Endothelial cell of umbilical vein (primary cell): ENCODE data around the gene TEKT5. TPM values are rescaled to one million over a fixed set of nuclear protein-coding genes. Genes with fewer than 3 reads are reported as not detected.

ENCODE experiments used
- BruUV-seq: library from RNA; stranded (reverse); fragments of 400-500 nt; replicated peaks from 2 replicates; lab custom pipeline; 2021; lab: Mats Ljungman, UMichigan
- CTCF ChIA-PET: fragments of 300-600, 350-600 bp; sonication (Branson Sonifier 250); formaldehyde crosslinking; loops from one replicate; lab custom pipeline; 2021; ENCODE audit warnings: antibody characterized with exemption, inconsistent platforms; lab: Charles Lee
- POLR2A ChIA-PET: fragments of 300-600, 350-600 bp; sonication (Branson Sonifier 250); formaldehyde crosslinking; loops from one replicate; lab custom pipeline; 2021; ENCODE audit warnings: antibody characterized with exemption, inconsistent platforms; lab: Charles Lee
- DNase-seq: peaks from one replicate; pipeline ENCODE4 v3.0.0-alpha.2; 2011; ENCODE audit warnings: low read depth, low spot score
- FAIRE-seq: peaks from 2 replicates; lab custom pipeline; 2011; peaks lifted over from hg19 to GRCh38; lab: Jason Lieb, UNC
- H2AFZ ChIP-seq: 2 replicates; pipeline ENCODE4 v1.6.0; 2012; ENCODE audit warnings: low read depth, low read length, control low read depth, inconsistent platforms
- H3K27ac ChIP-seq: 2 replicates; pipeline ENCODE4 v1.5.1; 2011; ENCODE audit warnings: low read depth, mild to moderate bottlenecking, control low read depth, low read length, moderate library complexity; ENCODE audit not compliant: insufficient read depth
- H3K27me3 ChIP-seq, 2 experiments: 2 replicates each; pipeline versions ENCODE4 v1.6.0 to v1.6.1; 2011; ENCODE audit warnings: low read length in 2 of 2, mixed read lengths in 1 of 2; ENCODE audit not compliant: control insufficient read depth in 2 of 2, insufficient read depth in 2 of 2
- H3K36me3 ChIP-seq, 2 experiments: 2 replicates in 1 of 2; 3 replicates in 1 of 2; pipeline ENCODE4 v1.5.1; 2011; ENCODE audit warnings: low read length in 2 of 2, mild to moderate bottlenecking in 1 of 2, moderate library complexity in 1 of 2; ENCODE audit not compliant: control insufficient read depth in 2 of 2, insufficient read depth in 2 of 2; ENCODE audit errors: extremely low read depth in 1 of 2
- H3K4me1 ChIP-seq: 3 replicates; pipeline ENCODE4 v1.5.1; 2011; ENCODE audit warnings: mild to moderate bottlenecking, low read length; ENCODE audit not compliant: control insufficient read depth, insufficient read depth; ENCODE audit errors: extremely low read depth
- H3K4me2 ChIP-seq: 2 replicates; pipeline ENCODE4 v1.6.1; 2011; ENCODE audit warnings: low read length, control low read depth, mixed read lengths; ENCODE audit not compliant: insufficient read depth
- H3K4me3 ChIP-seq, 3 experiments: fragments of 200-600 bp in 1 of 3; sonication (generic), shearing (Covaris generic) in 1 of 3; replicated peaks in 1 of 3; 2 replicates each; pipeline ENCODE4 v1.5.1; 2011 to 2016; ENCODE audit warnings: control low read depth in 3 of 3, low read length in 3 of 3, mild to moderate bottlenecking in 2 of 3, inconsistent platforms in 1 of 3, low read depth in 1 of 3, moderate library complexity in 1 of 3; ENCODE audit not compliant: insufficient read depth in 1 of 3
- H3K79me2 ChIP-seq: 2 replicates; pipeline ENCODE4 v1.6.0; 2012; ENCODE audit warnings: low read length, inconsistent platforms; ENCODE audit not compliant: control insufficient read depth, insufficient read depth
- H3K9ac ChIP-seq: replicated peaks from 2 replicates; pipeline ENCODE3; 2011; ENCODE audit warnings: low read length, control low read depth; ENCODE audit not compliant: insufficient read depth; ENCODE audit errors: extremely low read depth
- H3K9me1 ChIP-seq: replicated peaks from 3 replicates; pipeline ENCODE4 v1.6.0; 2011; ENCODE audit warnings: mild to moderate bottlenecking, low read length; ENCODE audit not compliant: control insufficient read depth, insufficient read depth; ENCODE audit errors: extremely low read depth
- H3K9me3 ChIP-seq: replicated peaks from 2 replicates; pipeline ENCODE4 v1.5.1; 2012; ENCODE audit warnings: low read length, inconsistent platforms; ENCODE audit not compliant: control insufficient read depth, insufficient read depth
- H4K20me1 ChIP-seq: replicated peaks from 2 replicates; pipeline ENCODE3; 2011; ENCODE audit warnings: mild to moderate bottlenecking, low read length; ENCODE audit not compliant: control insufficient read depth, insufficient read depth; ENCODE audit errors: extremely low read depth
- EZH2 ChIP-seq: IDR thresholded peaks from 2 replicates; pipeline ENCODE4 v1.6.1; 2012; ENCODE audit warnings: borderline replicate concordance, low read depth, mild to moderate bottlenecking, moderate library complexity, low read length, inconsistent platforms; ENCODE audit not compliant: severe bottlenecking
- FOS ChIP-seq: IDR thresholded peaks from 2 replicates; pipeline ENCODE4 v1.6.1; 2011; ENCODE audit warnings: mild to moderate bottlenecking, low read length, moderate library complexity, borderline replicate concordance; ENCODE audit not compliant: insufficient read depth
- GATA2 ChIP-seq: IDR thresholded peaks from 2 replicates; pipeline ENCODE4 v1.7.0; 2011; ENCODE audit warnings: low read depth, mild to moderate bottlenecking, moderate library complexity, mixed read lengths, low read length; ENCODE audit not compliant: insufficient read length, insufficient read depth
- JUN ChIP-seq: IDR thresholded peaks from 2 replicates; pipeline ENCODE4 v1.6.1; 2011; ENCODE audit warnings: borderline replicate concordance, low read depth; ENCODE audit not compliant: insufficient read length, insufficient read depth
- MYC ChIP-seq: IDR thresholded peaks from one replicate; pipeline ENCODE4 v1.6.1; 2011; ENCODE audit warnings: mild to moderate bottlenecking, low read depth, low read length
- POLR2A ChIP-seq: IDR thresholded peaks from 2 replicates; pipeline ENCODE4 v1.6.1; 2012; ENCODE audit warnings: low read depth, mild to moderate bottlenecking, control low read depth, low read length
- POLR2AphosphoS5 ChIP-seq: IDR thresholded peaks from 2 replicates; pipeline ENCODE4 v1.6.1; 2012; ENCODE audit warnings: low read depth, mild to moderate bottlenecking, control low read depth, low read length, moderate library complexity; ENCODE audit not compliant: insufficient read depth
- dilution Hi-C: fragments of 300-500 bp; cut with MboI; formaldehyde crosslinking; loops from one replicate; pipeline ENCODE4 v1.15.0; 2019; ENCODE audit warnings: low sequenced_read_pairs; ENCODE audit not compliant: extremely low pct_ligation_motif_present
- intact Hi-C: fragments of 100-400 bp; cut with micrococcal nuclease; formaldehyde crosslinking; loops from one replicate; pipeline ENCODE4 v1.10.0; 2022
- polyA plus RNA-seq, 4 experiments: library from polyadenylated mRNA; depleted of rRNA in 3 of 4; stranded (reverse) in 3 of 4; unstranded in 1 of 4; fragments of >200 nt; gene quantifications; 2 replicates each; pipeline versions ENCODE4 v1.2.1 to v1.2.3, GENCODE V29; 2011 to 2012; ENCODE audit warnings: missing spikeins in 1 of 4
- small RNA-seq: library from RNA; depleted of rRNA; stranded (forward); fragments of <200 nt; gene quantifications from one replicate; pipeline ENCODE3, GENCODE V24; 2012; ENCODE audit warnings: low replicate concordance, low read depth; ENCODE audit not compliant: insufficient read depth, insufficient read length
- total RNA-seq: library from RNA; stranded (reverse); gene quantifications from 2 replicates; pipeline ENCODE4 v1.2.3, GENCODE V29; 2021
- TF ChIP-seq, protein P1 (sequence below): IDR thresholded peaks from 2 replicates; pipeline ENCODE4 v1.6.1; 2011; ENCODE audit not compliant: insufficient read depth, insufficient read length
- TF ChIP-seq, protein P2 (sequence below), 2 donors: IDR thresholded peaks; 1 replicate in 1 of 2; 2 replicates in 1 of 2; pipeline ENCODE4 v1.5.1; 2011; ENCODE audit warnings: low read length in 2 of 2, mild to moderate bottlenecking in 2 of 2, moderate library complexity in 2 of 2, control low read depth in 1 of 2, inconsistent platforms in 1 of 2, low read depth in 1 of 2; ENCODE audit not compliant: insufficient read depth in 1 of 2; ENCODE audit errors: extremely low read depth in 1 of 2

TEKT5 gene
- total and polyA plus RNA-seq, 2 donors (not counting 3 experiments of a cell fraction or from before 2014, with no cell fraction given): not detected

- Histone ChIP-seq H3K79me2 (no peaks in the 10 kb centered on the region), H3K27me3 (peaks cover 4 to 6% of the 10 kb centered on the region in 2 experiments), H3K4me2 (no peak overlapping the region), H4K20me1 (no peaks in the 10 kb centered on the region), H3K27ac (no peak overlapping the region), H3K4me1 (peaks cover 3% of the 10 kb centered on the region), H2AFZ (no peak overlapping the region), H3K9me3 (no peaks in the 10 kb centered on the region), H3K4me3 (no peak overlapping the region), H3K9me1 (no peaks in the 10 kb centered on the region), H3K36me3 (no peaks in the 10 kb centered on the region), H3K9ac (no peak overlapping the region)
- intact Hi-C loops (no loop called here), dilution Hi-C loops (no loop called here)
- POLR2A ChIA-PET: no interaction called here
- DNase-seq (no peak), FAIRE-seq (no peak)
- BruUV-seq: no TSS peak
- CTCF ChIA-PET: interaction anchor here (0.8 to 2.2 kb wide), 6 partner anchors 9 to 340 kb away, joined by 3 to 10 read pairs (median 4); no protein-coding TSS in a partner anchor
- TF ChIP-seq FOS: no peak
- no peak for TF ChIP-seq GATA2
- TF ChIP-seq, protein P1, sequence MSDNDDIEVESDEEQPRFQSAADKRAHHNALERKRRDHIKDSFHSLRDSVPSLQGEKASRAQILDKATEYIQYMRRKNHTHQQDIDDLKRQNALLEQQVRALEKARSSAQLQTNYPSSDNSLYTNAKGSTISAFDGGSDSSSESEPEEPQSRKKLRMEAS: no peak
- no peak for TF ChIP-seq MYC
- TF ChIP-seq POLR2A: no peak
- TF ChIP-seq EZH2: no peak
- TF ChIP-seq, protein P2, sequence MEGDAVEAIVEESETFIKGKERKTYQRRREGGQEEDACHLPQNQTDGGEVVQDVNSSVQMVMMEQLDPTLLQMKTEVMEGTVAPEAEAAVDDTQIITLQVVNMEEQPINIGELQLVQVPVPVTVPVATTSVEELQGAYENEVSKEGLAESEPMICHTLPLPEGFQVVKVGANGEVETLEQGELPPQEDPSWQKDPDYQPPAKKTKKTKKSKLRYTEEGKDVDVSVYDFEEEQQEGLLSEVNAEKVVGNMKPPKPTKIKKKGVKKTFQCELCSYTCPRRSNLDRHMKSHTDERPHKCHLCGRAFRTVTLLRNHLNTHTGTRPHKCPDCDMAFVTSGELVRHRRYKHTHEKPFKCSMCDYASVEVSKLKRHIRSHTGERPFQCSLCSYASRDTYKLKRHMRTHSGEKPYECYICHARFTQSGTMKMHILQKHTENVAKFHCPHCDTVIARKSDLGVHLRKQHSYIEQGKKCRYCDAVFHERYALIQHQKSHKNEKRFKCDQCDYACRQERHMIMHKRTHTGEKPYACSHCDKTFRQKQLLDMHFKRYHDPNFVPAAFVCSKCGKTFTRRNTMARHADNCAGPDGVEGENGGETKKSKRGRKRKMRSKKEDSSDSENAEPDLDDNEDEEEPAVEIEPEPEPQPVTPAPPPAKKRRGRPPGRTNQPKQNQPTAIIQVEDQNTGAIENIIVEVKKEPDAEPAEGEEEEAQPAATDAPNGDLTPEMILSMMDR (IDR thresholded peaks at IDR 0.05; ENCODE audit: extremely low read depth in 1 of 2, insufficient read depth in 1 of 2, low read depth in 1 of 2, low read length in 2 of 2): no peak
- TF ChIP-seq JUN: no peak
- no peak for TF ChIP-seq POLR2AphosphoS5
These were observed 116.0 kb downstream of the TEKT5 start for GRCh38 chr16:10578474-10579316.

Small RNA genes within 50 kb of the gene (small RNA-seq; reads per million reads assigned to genes)
- not detected for gene MTND4LP24
- not detected for gene MTND6P33

Other genes with a start within 250 kb of the TEKT5 start
- 18.3 and 25.5 TPM in 2 replicates for gene EMP2, start 114.3 kb downstream of the TEKT5 start, total RNA-seq
- gene EMP2, start 114.3 kb downstream of the TEKT5 start, polyA plus RNA-seq: 19.0 and 25.5 TPM in 2 replicates
- 23.6 and 28.7 TPM in 2 replicates for gene NUBP1, start 48.9 kb upstream of the TEKT5 start, total RNA-seq
- gene NUBP1, start 48.9 kb upstream of the TEKT5 start, polyA plus RNA-seq: 27.9 and 30.8 TPM in 2 replicates
- gene TVP23A, start 123.9 kb upstream of the TEKT5 start, total RNA-seq: not detected in 2 replicates
- gene TVP23A, start 123.9 kb upstream of the TEKT5 start, polyA plus RNA-seq: not detected in 2 replicates
- 0.14 TPM in 1 of 2 replicates, not detected in the other for gene CIITA, start 182.3 kb upstream of the TEKT5 start, total RNA-seq
- not detected in 2 replicates for gene CIITA, start 182.3 kb upstream of the TEKT5 start, polyA plus RNA-seq
- gene DEXI, start 247.5 kb upstream of the TEKT5 start, total RNA-seq: 29.1 and 32.8 TPM in 2 replicates
- gene DEXI, start 247.5 kb upstream of the TEKT5 start, polyA plus RNA-seq: 69.5 and 72.9 TPM in 2 replicates
- gene CLEC16A, start 249.6 kb upstream of the TEKT5 start, total RNA-seq: 23.3 and 25.7 TPM in 2 replicates
- 11.1 and 11.4 TPM in 2 replicates for gene CLEC16A, start 249.6 kb upstream of the TEKT5 start, polyA plus RNA-seq